HL-60/S4 treated with retinoic acid at 250 ng/mL for 4 days and 3 days (cell line): ENCODE data around the gene EXOC6B.
"Not testable (repeated sequence)": the region's sequence is repeated elsewhere in the genome, so short reads cannot be mapped to it uniquely, and the experiment has no call there.

Experiments
- in situ Hi-C: fragments of 300-500 bp; cut with MboI; formaldehyde crosslinking; loops from 2 replicates; pipeline ENCODE4 v1.7.0; 2022; ENCODE audit warnings: low sequenced_read_pairs

Gene EXOC6B

GRCh38 chr2:72561621-72562318 lies 264.1 kb downstream of the EXOC6B start:
- in situ Hi-C loops = no loop called here

DNA sequence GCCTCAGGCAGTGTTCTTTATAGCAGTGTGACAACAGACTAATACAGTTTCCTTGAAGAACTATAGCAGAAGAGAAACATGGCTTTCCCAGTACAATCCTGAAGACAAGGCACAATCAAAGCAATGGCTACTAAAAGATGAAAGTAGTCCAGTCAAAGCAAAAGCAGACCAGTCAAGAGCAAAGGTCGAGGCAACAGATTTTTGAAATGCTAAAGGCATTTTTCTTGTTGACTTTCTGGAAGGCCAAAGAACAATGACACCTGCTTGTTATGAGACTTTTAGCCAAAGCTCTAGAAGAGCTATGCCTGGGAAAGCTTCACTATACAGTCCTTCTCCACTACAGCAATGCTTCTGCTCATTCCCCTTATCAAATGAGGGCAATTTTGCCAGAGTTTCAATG lies 269.9 kb downstream of the EXOC6B start:
- in situ Hi-C loops = no loop called here

DNA sequence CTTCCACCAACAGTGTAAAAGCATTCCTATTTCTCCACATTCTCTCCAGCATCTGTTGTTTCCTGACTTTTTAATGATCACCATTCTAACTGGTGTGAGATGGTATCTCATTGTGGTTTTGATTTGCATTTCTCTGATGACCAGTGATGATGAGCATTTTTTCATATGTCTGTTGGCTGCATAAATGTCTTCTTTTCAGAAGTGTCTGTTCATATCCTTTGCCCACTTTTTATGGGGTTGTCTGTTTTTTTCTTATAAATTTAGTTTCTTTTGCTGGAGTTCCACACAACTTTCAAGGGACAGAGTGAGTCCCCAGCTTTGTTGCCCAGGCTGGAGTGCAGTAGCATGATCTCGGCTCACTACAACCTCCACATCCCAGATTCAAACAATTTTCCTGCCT lies 270.5 kb downstream of the EXOC6B start:
- in situ Hi-C loops = not testable (repeated sequence)

DNA sequence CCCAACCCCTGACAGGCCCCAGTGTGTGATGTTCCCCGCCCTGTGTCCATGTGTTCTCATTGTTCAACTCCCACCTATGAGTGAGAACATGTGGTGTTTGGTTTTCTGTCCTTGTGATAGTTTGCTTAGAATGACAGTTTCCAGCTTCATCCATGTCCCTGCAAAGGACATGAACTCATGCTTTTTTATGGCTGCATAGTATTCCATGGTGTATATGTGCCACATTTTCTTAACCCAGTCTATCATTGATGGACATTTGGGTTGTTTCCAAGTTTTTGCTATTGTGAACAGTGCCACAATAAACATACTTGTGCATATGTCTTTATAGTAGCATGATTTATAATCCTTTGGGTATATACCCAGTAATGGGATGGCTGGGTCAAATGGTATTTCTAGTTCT lies 270.9 kb downstream of the EXOC6B start:
- in situ Hi-C loops = not testable (repeated sequence)

GRCh38 chr2:72554381-72554780 lies 271.5 kb downstream of the EXOC6B start:
- in situ Hi-C loops = no loop called here

GRCh38 chr2:72548081-72548764 lies 277.6 kb downstream of the EXOC6B start:
- in situ Hi-C loops = no loop called here

DNA sequence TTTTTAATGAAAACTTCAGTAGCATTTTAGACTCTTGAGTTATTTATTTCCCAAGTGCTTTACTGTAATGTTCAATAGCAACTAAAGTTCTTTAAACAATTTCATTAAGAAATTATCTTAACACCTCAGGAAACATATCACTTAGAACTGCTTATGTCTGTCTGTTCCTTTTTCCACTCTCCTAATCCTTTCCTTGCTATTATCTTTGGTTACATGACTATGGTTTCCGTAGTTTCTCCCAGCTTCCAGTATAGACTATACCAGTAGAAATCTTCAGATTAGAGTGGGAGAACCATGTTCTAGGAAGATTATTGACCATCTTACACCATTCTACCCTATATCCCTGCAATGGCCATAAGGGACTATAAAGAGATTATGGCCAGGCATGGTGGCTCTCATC lies 280.0 kb downstream of the EXOC6B start:
- in situ Hi-C loops = no loop called here

DNA sequence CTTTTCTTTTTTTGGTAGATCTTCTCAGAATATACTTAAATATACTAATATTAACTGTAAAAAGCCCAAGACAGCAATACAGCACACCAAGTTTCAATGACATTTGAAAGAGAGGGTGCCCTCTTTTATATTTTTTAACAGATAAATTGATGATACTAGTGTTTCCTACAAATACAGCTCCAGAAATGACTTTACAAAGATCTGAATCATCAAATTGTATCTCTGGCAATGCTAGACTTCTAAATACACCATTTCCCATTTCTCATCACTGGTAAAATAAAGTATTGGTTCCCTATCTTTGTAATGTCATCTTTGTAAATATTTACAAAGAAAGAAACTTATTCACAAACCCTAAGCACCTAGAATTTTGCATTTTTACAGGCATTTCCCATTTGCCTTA lies 281.3 kb downstream of the EXOC6B start:
- in situ Hi-C loops = no loop called here

GRCh38 chr2:72543497-72544216 lies 282.2 kb downstream of the EXOC6B start:
- in situ Hi-C loops = no loop called here

GRCh38 chr2:72539071-72539552 lies 286.7 kb downstream of the EXOC6B start:
- in situ Hi-C loops = no loop called here

GRCh38 chr2:72538486-72538885 lies 287.3 kb downstream of the EXOC6B start:
- in situ Hi-C loops = no loop called here

DNA sequence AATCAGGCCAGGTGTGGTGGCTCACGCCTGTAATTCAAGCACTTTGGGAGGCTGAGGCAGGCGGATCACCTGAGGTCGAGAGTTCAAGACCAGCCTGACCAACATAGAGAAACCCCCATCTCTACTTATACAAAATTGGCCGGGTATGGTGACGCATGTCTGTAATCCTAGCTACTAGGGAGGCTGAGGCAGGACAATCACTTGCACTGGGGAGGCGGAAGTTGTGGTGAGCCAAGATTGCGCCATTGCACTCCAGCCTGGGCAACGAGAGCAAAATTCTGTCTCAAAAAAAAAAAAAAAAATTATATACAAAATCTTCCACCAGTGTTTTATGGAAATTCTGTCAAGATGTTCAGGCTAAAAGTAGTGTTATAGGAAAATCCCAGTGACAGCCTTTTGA lies 290.2 kb downstream of the EXOC6B start:
- in situ Hi-C loops = not testable (repeated sequence)

GRCh38 chr2:72533765-72534164 lies 292.1 kb downstream of the EXOC6B start:
- in situ Hi-C loops = no loop called here

DNA sequence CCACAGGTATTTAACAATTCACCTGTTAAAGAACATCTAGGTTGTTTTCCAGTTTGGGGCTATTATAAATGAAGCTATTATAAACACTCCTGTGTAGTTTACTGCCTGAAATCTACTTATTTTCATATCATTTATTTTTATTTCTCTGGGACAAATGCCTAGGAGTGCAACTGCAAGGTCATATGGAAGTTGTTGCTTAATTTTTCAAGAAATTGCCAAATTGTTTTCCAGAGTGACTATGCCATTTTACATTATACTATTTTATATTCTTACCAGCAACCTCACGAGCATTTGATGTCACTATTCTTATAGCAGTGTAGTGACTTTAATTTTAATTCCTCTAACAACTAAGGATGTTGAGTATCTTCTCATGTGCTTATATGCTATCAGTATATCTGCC lies 298.4 kb downstream of the EXOC6B start:
- in situ Hi-C loops = no loop called here

GRCh38 chr2:72526623-72527022 lies 299.2 kb downstream of the EXOC6B start:
- in situ Hi-C loops = no loop called here

GRCh38 chr2:72524071-72524470 lies 301.8 kb downstream of the EXOC6B start:
- in situ Hi-C loops = no loop called here

DNA sequence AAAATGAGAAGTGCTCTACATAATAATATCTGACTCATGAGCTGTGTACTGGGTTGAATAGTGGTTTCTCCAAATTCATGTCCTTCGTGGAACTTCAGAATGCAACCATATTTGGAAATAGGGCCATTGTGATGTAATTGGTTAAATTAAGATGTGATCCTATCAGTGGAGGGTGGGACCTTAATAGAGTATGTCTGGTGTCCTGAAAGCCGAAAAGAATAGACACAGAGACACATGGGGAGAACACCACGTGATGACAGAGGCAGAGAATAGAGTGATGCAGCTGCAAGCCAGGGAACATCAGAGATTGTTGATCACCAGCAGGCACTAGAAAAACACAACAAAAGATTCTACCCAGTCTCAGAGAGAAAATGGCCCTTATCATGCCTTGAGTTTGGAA lies 310.1 kb downstream of the EXOC6B start:
- in situ Hi-C loops = no loop called here

- in situ Hi-C loops = no loop called here
These were observed 312.8 kb downstream of the EXOC6B start for GRCh38 chr2:72513011-72513410.

- in situ Hi-C loops = no loop called here
These were observed 313.5 kb downstream of the EXOC6B start for GRCh38 chr2:72512376-72512775.

DNA sequence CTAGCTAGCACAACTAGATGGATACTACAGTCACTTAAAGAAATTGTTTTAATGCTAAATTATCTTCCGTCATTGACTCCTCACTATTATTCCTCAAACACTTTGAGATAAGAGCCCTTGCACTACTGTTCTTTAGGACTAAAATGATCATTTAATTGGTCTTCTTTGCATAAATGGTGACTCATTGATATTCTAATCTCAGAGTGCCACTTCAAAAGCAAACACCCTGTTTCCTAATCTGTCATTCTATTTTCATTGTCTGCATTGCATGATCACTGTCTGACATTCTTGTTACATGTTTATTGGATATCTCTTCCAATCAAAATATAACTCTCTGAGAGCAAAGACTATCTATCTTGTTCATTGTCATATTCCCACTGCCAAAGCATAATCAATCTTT lies 313.9 kb downstream of the EXOC6B start:
- in situ Hi-C loops = no loop called here

- in situ Hi-C loops = no loop called here
These were observed 328.1 kb downstream of the EXOC6B start for GRCh38 chr2:72497763-72498162.

GRCh38 chr2:72496479-72496878 lies 329.4 kb downstream of the EXOC6B start:
- in situ Hi-C loops = no loop called here
